ENCODE measurements around the gene DHFR. TPM values are rescaled to one million over a fixed set of nuclear protein-coding genes. Genes with fewer than 3 reads are reported as not detected.
A peak's percentile ranks its signal among the peaks of the same experiment; 100 is the strongest.

The DHFR gene
- total and polyA plus RNA-seq, 10 donors, result 8.6 to 23.0 (median 16.3) TPM

- Histone ChIP-seq H3K9me3 (no peaks in the 10 kb centered on the region), H3K4me3 (no peak overlapping the region), H3K27me3 (replicated peaks in 1 of 7) (no peaks in the 10 kb centered on the region), H3K27ac (no peak overlapping the region), H3K36me3 (peaks cover 0 to 18% (median 0%) of the 10 kb centered on the region in 6 donors), H3K4me1 (peaks cover 0 to 5% (median 0%) of the 10 kb centered on the region in 6 donors)
- TF ChIP-seq POLR2A (IDR thresholded peaks at IDR 0.05) (no peak), POLR2AphosphoS5 (IDR thresholded peaks at IDR 0.05) (no peak)
- TF ChIP-seq, protein P1, sequence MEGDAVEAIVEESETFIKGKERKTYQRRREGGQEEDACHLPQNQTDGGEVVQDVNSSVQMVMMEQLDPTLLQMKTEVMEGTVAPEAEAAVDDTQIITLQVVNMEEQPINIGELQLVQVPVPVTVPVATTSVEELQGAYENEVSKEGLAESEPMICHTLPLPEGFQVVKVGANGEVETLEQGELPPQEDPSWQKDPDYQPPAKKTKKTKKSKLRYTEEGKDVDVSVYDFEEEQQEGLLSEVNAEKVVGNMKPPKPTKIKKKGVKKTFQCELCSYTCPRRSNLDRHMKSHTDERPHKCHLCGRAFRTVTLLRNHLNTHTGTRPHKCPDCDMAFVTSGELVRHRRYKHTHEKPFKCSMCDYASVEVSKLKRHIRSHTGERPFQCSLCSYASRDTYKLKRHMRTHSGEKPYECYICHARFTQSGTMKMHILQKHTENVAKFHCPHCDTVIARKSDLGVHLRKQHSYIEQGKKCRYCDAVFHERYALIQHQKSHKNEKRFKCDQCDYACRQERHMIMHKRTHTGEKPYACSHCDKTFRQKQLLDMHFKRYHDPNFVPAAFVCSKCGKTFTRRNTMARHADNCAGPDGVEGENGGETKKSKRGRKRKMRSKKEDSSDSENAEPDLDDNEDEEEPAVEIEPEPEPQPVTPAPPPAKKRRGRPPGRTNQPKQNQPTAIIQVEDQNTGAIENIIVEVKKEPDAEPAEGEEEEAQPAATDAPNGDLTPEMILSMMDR (IDR thresholded peaks at IDR 0.05 in 8 of 11, conservative IDR thresholded peaks at IDR 0.05 in 3 of 11), result no peak
- WGBS, 5 donors, result 62 to 86% (median 82%) methylated on average over 1 of the region's 1 CpG
- DNase-seq, result no peak
- intact Hi-C loops (cut with DNase I; ENCODE audit: low total_unique reads), result no loop called here
Measured at GRCh38 chr5:80619086-80619485, 35.7 kb downstream of the DHFR start.

- Histone ChIP-seq H3K9me3 (no peaks in the 10 kb centered on the region), H3K36me3 (peaks cover 0 to 18% (median 0%) of the 10 kb centered on the region in 6 donors), H3K27me3 (replicated peaks in 1 of 7) (no peaks in the 10 kb centered on the region), H3K4me1 (peaks cover 0 to 2% (median 0%) of the 10 kb centered on the region in 6 donors), H3K27ac (no peak overlapping the region), H3K4me3 (no peak overlapping the region)
- intact Hi-C loops (cut with DNase I; ENCODE audit: low total_unique reads), result no loop called here
- no peak for TF ChIP-seq POLR2A (IDR thresholded peaks at IDR 0.05)
- TF ChIP-seq, protein P1 (IDR thresholded peaks at IDR 0.05 in 8 of 11, conservative IDR thresholded peaks at IDR 0.05 in 3 of 11), result no peak
- TF ChIP-seq POLR2AphosphoS5 (IDR thresholded peaks at IDR 0.05), result no peak
- 76 to 94% (median 89%) methylated on average over 4 of the region's 4 CpGs for WGBS, 5 donors
- DNase-seq, result no peak
Measured at GRCh38 chr5:80618438-80618837, 36.3 kb downstream of the DHFR start.

GRCh38 chr5:80615266-80615914 lies 39.4 kb downstream of the DHFR start:
- H3K4me3 ChIP-seq, result no peak overlapping the region
- no peaks in the 10 kb centered on the region for H3K4me1 ChIP-seq
- DNase-seq, result no peak
- WGBS, 5 donors, result 87 to 91% (median 90%) methylated on average over 17 of the region's 17 CpGs
- H3K27me3 ChIP-seq (replicated peaks in 1 of 7), result no peaks in the 10 kb centered on the region
- H3K36me3 ChIP-seq, result peaks cover 0 to 4% (median 0%) of the 10 kb centered on the region in 6 donors
- intact Hi-C loops (cut with DNase I; ENCODE audit: low total_unique reads), result no loop called here
- peaks cover 0 to 5% (median 0%) of the 10 kb centered on the region in 8 donors for H3K9me3 ChIP-seq
- no peak overlapping the region for H3K27ac ChIP-seq
- TF ChIP-seq POLR2A (IDR thresholded peaks at IDR 0.05) (no peak), POLR2AphosphoS5 (IDR thresholded peaks at IDR 0.05) (no peak)
- TF ChIP-seq, protein P1 (IDR thresholded peaks at IDR 0.05 in 8 of 11, conservative IDR thresholded peaks at IDR 0.05 in 3 of 11), result no peak

DNA sequence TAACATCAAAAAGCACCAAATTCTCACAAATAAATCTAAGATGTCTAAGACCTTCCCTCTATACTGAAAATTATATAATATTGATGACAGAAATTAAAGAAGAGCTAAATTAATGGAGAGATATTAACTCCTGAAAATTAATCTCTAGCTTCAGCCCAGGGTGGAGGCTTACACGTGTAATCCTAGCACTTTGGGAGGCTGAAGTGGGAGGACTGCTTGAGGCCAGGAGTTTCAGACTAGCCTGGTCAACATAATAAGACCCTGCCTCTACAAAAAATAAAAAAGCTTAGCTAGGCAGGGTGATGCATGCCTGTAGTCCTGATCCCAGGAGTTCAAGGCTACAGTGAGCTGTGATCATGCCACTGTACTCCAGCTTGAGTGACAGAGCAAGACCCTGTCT lies 45.1 kb downstream of the DHFR start:
- Histone ChIP-seq H3K4me1 (peaks cover 0 to 8% (median 0%) of the 10 kb centered on the region in 6 donors), H3K9me3 (peaks cover 0 to 18% (median 6%) of the 10 kb centered on the region in 8 donors), H3K27ac (peak overlapping the region in 1 of 8 donors; percentile 72), H3K4me3 (no peak overlapping the region), H3K27me3 (replicated peaks in 1 of 7) (no peaks in the 10 kb centered on the region), H3K36me3 (no peaks in the 10 kb centered on the region)
- 83 to 95% (median 92%) methylated on average over 1 of the region's 1 CpG for WGBS, 5 donors
- TF ChIP-seq POLR2A (IDR thresholded peaks at IDR 0.05), result no peak
- TF ChIP-seq, protein P1 (IDR thresholded peaks at IDR 0.05 in 8 of 11, conservative IDR thresholded peaks at IDR 0.05 in 3 of 11), result no peak
- no peak for TF ChIP-seq POLR2AphosphoS5 (IDR thresholded peaks at IDR 0.05)
- DNase-seq, result no peak
- intact Hi-C loops (cut with DNase I; ENCODE audit: low total_unique reads), result no loop called here
